NK-92 (cell line): Measurements from ENCODE around the gene C10orf143.
"Not testable (repeated sequence)": the region's sequence is repeated elsewhere in the genome, so short reads cannot be mapped to it uniquely, and the experiment has no call there.

ENCODE experiments used
- DNase-seq: peaks from one replicate; lab custom pipeline; 2025; ENCODE audit not compliant: unreplicated experiment; lab: John Stamatoyannopoulos, UW

Gene C10orf143

DNA sequence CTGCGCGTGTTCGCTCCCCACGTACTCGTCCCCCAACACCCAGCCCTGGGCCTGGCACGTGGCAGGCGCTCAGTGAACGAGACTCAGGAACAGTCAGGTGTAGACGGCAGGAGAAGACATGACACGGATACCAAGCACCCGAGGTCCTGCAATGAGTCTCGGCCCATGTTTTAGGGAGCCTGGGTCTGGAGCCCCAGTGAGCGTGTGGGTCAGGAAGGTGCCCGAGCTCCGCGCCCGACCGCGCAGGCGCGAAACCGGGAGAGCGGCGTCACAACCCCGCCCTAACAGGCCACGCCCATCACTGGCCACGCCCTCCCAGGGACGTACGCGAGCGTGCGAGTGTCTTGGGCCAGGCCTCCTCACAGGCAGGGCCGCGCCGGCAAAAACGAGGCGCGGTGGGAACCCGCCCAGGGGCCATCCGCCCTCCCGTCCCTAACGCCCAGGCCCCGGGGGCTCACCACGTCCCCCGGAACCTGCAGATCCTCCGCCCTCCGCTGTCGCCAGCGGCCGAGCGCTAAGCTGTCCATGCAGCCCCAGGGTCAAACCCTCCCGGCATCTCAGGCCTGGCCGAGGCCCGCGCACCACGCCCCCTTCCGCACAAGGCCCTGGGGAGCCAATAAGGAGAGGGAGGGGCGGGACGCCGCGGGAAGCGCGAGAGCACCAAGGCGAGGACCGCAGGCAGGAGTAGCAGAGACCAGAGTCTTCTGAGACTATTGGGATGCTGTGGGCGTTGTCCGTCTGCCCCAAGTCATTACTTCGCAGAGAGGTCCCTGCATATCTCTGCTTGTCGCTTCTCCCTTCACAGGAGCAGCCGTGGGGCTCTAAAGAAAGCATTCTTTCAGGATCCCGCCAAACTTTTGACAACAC, at the start of gene C10orf143:
Gene C10orf143 (minus strand): TSS at position 585 of the 867 bp plus-strand sequence. CDS start 58 bp downstream, at position 527.
- peak; percentile 69 for DNase-seq

- no peak for DNase-seq
These were observed 48.7 kb upstream of the C10orf143 start for GRCh38 chr10:130159192-130159794.

GRCh38 chr10:130146042-130146441, 35.4 kb upstream of the C10orf143 start:
- DNase-seq = no peak

DNA sequence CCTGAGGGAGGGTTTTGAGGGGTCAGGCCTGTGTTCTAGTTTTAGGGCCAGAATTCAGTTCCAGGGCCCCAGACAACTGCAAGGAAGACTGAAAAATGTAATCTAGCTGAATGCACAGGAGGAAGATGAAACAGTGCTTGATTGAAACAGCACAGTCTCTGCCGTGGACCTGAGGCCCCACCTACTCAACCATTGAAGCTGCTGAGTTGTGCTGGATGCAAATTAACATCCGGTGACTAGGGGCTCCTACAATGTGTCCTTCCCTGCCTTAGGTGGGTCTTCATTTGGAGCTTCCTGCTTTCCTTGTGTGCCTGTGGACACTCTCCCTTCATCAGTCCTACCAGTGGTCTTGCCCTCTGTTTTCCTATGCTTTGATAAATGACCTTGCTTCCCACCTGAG, 31.2 kb upstream of the C10orf143 start:
- no peak for DNase-seq

- DNase-seq = no peak
These were observed 30.8 kb upstream of the C10orf143 start for GRCh38 chr10:130141460-130141859.

DNA sequence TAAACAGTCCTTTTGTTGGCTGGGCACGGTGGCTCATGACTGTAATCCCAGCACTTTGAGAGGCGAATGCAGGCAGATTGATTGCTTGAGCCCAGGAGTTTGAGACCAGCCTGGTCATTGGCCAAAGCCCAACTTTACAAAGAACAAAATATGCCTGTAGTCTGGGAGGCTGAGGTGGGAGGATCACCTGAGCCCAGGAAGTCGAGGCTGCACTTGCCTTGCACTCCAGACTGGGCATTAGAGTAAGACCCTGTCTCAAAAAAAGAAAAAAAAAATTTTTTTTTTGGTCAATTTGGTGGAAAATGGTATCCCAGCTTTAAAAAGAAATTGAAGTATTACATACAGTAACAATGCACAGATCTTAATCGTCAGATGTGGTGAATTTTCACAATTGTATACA, 30.4 kb upstream of the C10orf143 start:
- DNase-seq = no peak

DNA sequence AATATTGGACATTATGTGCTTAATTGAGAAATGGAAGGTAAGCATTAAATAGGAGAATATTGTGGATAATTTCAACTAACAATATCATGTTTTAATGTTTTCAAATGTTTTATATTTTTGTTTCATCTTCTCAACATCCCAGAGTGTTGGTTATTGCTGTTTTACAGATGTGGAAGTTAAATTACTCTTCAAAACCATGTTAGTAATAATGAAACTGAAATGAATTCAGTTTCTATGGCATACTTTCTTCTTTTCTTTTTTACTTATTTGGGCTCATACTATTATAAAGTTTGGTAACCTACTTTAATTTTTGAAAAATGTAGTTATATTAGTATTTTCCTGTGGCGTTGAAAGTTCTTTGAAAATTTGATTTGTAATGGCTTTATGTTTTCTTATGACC, 29.8 kb upstream of the C10orf143 start:
- DNase-seq = no peak

DNA sequence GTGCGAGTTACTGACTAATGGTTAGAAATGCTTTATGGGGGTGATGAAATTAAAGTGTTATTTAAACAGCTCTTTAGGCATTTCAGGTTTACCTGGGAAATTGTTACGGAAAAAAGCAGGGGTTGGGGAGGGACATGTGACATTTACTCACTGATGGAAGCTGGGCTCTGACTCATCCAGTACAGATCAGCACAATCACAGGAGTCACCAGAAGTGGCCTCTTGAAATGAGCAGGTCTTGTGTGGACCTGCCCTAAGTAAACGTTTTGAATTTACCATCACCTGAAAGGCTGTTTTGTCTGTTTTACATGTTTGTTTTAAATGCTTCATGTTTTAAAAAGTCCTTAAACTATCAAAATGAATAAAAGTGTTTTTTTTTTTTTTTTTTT, 27.8 kb upstream of the C10orf143 start:
- DNase-seq = no peak

- DNase-seq = no peak
These were observed 27.2 kb upstream of the C10orf143 start for GRCh38 chr10:130137659-130138478.

DNA sequence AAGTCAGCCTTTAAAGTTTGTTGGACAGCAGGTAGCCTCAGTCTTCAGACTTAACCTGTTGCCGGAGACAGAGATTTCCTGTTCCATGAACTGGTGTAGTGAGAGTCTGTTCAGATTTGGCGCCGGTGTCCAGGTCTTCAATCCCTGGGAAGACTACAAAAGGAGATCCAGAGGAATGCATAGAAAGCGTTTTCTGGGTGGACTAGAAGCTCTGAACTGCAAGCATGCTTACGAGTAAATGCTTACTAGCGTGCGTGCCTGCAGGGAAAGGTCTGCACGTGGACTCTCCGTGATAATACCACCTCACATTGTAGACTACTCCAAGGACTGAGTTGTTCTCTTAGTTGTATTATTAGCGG, 26.4 kb upstream of the C10orf143 start:
- DNase-seq = no peak

DNA sequence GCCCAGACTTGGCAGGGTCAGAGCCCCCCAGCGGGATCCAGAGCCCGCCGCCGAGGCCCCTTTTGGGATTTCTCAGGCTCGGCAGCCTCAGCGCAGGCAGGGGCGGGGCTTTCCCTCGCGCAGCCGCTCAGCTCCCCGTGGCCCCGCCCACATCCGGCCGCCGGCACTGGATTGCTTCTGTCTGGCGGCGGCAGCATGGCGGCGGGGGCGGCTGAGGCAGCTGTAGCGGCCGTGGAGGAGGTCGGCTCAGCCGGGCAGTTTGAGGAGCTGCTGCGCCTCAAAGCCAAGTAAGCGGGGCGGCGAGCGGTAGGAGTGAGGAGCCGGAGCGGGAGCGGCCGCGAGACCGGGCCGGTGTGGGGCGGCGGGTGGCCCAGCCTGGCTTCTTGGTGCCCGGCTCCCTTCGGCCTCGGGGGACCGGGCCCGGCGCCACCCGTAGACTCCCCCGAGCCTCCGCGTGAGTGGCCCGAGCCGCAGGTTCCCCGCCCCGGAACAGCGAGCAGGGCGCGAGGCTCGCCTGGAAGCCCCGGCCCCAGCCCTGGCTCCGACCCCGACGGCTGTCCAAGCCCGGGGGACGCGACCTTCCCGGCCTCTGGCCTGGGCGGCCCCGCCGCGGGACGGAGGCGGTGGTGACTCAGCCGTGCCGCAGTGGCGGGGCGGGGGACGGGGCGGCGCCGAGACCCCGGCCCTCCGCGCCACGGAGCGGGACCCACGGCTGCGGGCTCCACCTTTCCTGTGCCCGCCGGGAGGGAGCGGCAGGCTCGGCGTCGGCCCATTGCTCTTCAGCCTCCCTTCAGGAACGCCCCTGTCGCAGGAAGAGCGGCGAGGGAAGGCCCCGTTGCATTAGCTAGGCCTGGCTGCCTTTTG, 25.8 kb upstream of the C10orf143 start, which contains the start of gene GLRX3:
Gene GLRX3 (plus strand): TSS at position 166 of the 864 bp plus-strand sequence. CDS start 30 bp downstream, at position 196.
- DNase-seq = peak; percentile 26

GRCh38 chr10:130135676-130136225, 25.1 kb upstream of the C10orf143 start:
- no peak for DNase-seq

- no peak for DNase-seq
These were observed 18.3 kb upstream of the C10orf143 start for GRCh38 chr10:130128922-130129321.

GRCh38 chr10:130128062-130128781, 17.6 kb upstream of the C10orf143 start:
- DNase-seq = no peak

DNA sequence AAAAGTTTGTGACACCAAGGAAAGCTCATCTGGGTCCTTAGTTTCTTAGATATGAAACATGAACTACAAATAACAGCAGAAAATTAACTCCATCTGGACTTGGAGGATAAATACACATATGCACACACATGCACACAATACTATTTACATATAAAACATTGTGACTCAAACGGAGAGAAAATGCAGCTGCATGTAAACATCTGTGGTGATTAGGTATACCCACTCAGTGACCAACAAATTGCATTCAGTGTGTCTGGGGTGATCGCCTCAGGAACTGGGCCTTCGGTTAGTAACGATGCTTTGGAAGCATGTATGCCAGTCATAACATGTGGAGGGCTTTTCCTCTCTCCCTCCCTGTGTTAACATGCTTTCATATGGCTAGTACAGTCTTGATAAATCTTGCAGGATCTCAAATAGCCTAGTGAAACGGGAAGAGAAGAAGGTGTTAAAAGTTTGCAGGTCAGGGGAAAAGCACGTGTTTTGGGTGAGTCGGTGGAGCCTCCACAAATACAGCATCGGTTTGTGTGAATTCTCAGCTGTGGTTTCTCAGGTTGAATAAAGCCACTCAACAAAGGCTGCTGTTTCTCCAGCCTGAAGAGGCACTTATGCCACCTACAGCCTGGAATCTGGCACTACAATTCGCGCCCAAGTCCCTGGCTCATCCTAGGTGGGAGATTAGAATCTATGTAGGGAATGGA, 16.9 kb upstream of the C10orf143 start:
- DNase-seq = no peak

DNA sequence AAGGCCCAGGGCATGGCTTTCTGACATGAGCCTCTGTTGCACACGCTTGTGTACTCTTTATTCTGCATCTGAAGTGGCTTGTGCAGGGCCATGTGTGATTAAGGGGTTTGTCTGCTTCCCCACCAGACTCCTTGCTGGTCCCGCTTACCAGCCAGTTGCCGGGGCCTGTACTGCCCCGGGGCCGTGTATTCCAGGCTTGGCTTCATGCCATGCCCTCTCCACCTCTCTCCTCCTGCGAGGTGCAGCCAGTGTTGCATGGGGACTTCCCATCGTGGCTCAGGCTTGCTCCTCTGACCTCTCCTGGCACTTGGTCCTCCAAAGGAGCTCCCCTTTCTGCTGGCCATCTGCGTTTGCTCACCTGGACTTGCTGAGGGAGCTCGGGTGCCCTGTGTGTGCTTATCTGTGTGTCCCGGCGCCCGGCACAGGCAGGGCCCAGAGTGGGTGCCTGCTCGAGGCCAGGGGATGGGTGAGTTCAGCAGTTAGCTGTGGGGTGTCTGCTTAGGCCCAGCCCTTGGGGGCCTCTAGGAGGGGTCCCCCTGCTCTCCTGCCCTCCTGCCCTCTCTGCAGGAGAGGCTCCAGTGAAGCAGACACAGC, 11.0 kb upstream of the C10orf143 start:
- no peak for DNase-seq

DNA sequence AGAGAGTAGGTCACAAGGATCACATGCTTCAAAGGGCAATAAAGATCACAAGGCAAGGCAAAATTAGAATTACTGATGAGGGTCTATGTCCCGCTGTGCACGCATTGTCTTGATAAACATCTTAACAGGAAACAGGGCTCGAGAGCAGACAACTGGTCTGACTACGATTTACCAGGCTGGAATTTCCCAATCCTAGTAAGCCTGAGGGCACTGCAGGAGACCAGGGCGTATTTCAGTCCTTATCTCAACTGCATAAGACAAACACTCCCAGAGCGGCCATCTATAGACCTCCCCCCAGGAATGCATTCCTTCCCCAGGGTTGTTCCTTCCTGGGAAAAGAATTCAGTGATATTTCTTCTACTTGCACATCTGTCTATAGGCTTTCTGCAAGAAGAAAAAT, 6.9 kb upstream of the C10orf143 start:
- DNase-seq = not testable (repeated sequence)

DNA sequence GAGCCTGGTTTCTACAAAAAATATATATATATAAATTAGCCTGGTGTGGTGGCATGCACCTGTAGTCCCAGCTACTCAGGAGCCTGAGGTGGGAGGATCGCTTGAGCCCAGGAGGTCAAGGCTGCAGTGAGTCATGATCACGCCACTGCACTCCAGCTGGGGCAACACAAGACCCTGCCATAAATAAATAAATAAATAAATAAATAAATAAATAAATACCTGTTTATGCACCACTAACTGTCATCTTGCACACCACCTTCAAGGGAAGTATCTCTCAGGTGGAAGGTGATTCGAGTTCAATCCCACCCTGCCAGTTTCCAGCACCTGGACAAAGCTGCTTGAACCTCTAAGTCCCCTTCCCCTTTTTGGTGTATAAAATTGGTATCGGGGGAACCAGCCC, 6.3 kb upstream of the C10orf143 start:
- DNase-seq = not testable (repeated sequence)

GRCh38 chr10:130112821-130113220, 2.2 kb upstream of the C10orf143 start:
- no peak for DNase-seq
